Panc1 (cell line): ENCODE measurements around the gene LRRC71.

ENCODE experiments used
- SIN3A ChIP-seq: IDR thresholded peaks from 2 replicates; pipeline ENCODE4 v1.6.1; 2012; ENCODE audit warnings: low read depth, mild to moderate bottlenecking, low read length, moderate library complexity, borderline replicate concordance; ENCODE audit not compliant: insufficient read depth
- TCF7L2 ChIP-seq: IDR thresholded peaks from 2 replicates; pipeline ENCODE4 v1.6.1; 2011; ENCODE audit warnings: mild to moderate bottlenecking, low read depth, low read length, inconsistent platforms
- TF ChIP-seq, protein P1 (sequence below): fragments of 450-650 bp; IDR thresholded peaks from 2 replicates; pipeline ENCODE4 v1.5.1; 2017; ENCODE audit warnings: mild to moderate bottlenecking
- TF ChIP-seq, protein P2 (sequence below), 2 experiments: IDR thresholded peaks; 2 replicates each; pipeline ENCODE4 v1.6.1; 2011 to 2012; ENCODE audit warnings: low read depth in 2 of 2, control low read depth in 1 of 2, low read length in 1 of 2, mild to moderate bottlenecking in 1 of 2, moderate library complexity in 1 of 2; ENCODE audit not compliant: insufficient read depth in 1 of 2

DNA sequence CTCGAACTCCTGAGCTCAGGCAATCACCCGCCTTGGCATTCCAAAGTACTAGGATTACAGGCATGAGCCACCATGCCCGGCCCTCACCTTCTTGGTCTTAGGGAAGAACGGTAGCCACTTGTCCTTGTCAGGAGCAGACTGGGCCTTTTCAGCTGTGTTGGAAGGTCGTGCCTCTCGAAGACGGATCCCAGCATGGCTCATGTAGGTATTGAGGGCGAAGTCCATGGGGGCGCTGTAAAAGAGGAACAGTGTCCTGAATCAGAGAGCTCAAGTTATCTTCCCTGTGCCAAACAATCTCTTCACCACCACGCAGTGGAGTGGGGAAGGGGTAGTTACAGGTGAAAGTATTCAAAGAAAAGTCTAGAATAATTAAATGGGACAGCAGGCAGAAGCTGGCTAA is 35.9 kb downstream of the LRRC71 start:
- TF ChIP-seq, protein P1, sequence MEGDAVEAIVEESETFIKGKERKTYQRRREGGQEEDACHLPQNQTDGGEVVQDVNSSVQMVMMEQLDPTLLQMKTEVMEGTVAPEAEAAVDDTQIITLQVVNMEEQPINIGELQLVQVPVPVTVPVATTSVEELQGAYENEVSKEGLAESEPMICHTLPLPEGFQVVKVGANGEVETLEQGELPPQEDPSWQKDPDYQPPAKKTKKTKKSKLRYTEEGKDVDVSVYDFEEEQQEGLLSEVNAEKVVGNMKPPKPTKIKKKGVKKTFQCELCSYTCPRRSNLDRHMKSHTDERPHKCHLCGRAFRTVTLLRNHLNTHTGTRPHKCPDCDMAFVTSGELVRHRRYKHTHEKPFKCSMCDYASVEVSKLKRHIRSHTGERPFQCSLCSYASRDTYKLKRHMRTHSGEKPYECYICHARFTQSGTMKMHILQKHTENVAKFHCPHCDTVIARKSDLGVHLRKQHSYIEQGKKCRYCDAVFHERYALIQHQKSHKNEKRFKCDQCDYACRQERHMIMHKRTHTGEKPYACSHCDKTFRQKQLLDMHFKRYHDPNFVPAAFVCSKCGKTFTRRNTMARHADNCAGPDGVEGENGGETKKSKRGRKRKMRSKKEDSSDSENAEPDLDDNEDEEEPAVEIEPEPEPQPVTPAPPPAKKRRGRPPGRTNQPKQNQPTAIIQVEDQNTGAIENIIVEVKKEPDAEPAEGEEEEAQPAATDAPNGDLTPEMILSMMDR = no peak
- TF ChIP-seq SIN3A (no peak), TCF7L2 (no peak)
- TF ChIP-seq, protein P2, sequence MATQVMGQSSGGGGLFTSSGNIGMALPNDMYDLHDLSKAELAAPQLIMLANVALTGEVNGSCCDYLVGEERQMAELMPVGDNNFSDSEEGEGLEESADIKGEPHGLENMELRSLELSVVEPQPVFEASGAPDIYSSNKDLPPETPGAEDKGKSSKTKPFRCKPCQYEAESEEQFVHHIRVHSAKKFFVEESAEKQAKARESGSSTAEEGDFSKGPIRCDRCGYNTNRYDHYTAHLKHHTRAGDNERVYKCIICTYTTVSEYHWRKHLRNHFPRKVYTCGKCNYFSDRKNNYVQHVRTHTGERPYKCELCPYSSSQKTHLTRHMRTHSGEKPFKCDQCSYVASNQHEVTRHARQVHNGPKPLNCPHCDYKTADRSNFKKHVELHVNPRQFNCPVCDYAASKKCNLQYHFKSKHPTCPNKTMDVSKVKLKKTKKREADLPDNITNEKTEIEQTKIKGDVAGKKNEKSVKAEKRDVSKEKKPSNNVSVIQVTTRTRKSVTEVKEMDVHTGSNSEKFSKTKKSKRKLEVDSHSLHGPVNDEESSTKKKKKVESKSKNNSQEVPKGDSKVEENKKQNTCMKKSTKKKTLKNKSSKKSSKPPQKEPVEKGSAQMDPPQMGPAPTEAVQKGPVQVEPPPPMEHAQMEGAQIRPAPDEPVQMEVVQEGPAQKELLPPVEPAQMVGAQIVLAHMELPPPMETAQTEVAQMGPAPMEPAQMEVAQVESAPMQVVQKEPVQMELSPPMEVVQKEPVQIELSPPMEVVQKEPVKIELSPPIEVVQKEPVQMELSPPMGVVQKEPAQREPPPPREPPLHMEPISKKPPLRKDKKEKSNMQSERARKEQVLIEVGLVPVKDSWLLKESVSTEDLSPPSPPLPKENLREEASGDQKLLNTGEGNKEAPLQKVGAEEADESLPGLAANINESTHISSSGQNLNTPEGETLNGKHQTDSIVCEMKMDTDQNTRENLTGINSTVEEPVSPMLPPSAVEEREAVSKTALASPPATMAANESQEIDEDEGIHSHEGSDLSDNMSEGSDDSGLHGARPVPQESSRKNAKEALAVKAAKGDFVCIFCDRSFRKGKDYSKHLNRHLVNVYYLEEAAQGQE (IDR thresholded peaks at IDR 0.05; ENCODE audit: insufficient read depth in 1 of 2, low read depth in 2 of 2, low read length in 1 of 2) = no peak
